DND-41 (cell line): ENCODE results near the gene FAM20C.

ENCODE experiments used
- ATAC-seq: fragments of 200-7000 bp; cut with Tn5 transposase; 3 replicates; pipeline ENCODE4 v1.9.1; 2021; ENCODE audit warnings: low read depth; ENCODE audit not compliant: insufficient read depth
- DNase-seq: peaks from one replicate; pipeline ENCODE4 v3.0.0-alpha.2; 2020
- H2AFZ ChIP-seq: 2 replicates; pipeline ENCODE4 v1.6.0; 2012; ENCODE audit warnings: low read depth, low read length
- H3K27ac ChIP-seq: 2 replicates; pipeline ENCODE4 v1.5.1; 2012; ENCODE audit warnings: low read length, inconsistent platforms
- H3K27me3 ChIP-seq: fragments of 200-600 bp; sonication (generic); 2 replicates; pipeline ENCODE4 v1.6.0; 2012; ENCODE audit warnings: low read length, mild to moderate bottlenecking, inconsistent platforms; ENCODE audit not compliant: insufficient read depth, poor library complexity
- H3K36me3 ChIP-seq: 2 replicates; pipeline ENCODE4 v1.5.1; 2012; ENCODE audit warnings: low read length, inconsistent platforms; ENCODE audit not compliant: insufficient read depth
- H3K4me1 ChIP-seq: 2 replicates; pipeline ENCODE4 v1.5.1; 2012; ENCODE audit warnings: mild to moderate bottlenecking, low read length; ENCODE audit not compliant: insufficient read depth
- H3K4me2 ChIP-seq: 2 replicates; pipeline ENCODE4 v1.6.0; 2012; ENCODE audit warnings: mild to moderate bottlenecking, moderate library complexity, low read length, inconsistent platforms; ENCODE audit not compliant: insufficient read depth
- H3K4me3 ChIP-seq, 2 experiments: fragments of 200-600 bp in 1 of 2; shearing (Covaris generic) in 1 of 2; 2 replicates each; pipeline ENCODE4 v1.5.1; 2012 to 2016; ENCODE audit warnings: inconsistent platforms in 2 of 2, low read length in 2 of 2, mild to moderate bottlenecking in 2 of 2, low read depth in 1 of 2, moderate library complexity in 1 of 2
- H3K79me2 ChIP-seq: 2 replicates; pipeline ENCODE4 v1.6.0; 2012; ENCODE audit warnings: low read length, inconsistent platforms; ENCODE audit not compliant: insufficient read depth
- H3K9ac ChIP-seq: 2 replicates; pipeline ENCODE4 v1.6.0; 2012; ENCODE audit warnings: low read depth, mild to moderate bottlenecking, inconsistent platforms, low read length, moderate library complexity
- H3K9me3 ChIP-seq: 2 replicates; pipeline ENCODE4 v1.5.1; 2012; ENCODE audit warnings: low read length, moderate library complexity, mild to moderate bottlenecking, inconsistent platforms; ENCODE audit not compliant: insufficient read depth, severe bottlenecking
- H4K20me1 ChIP-seq: 2 replicates; pipeline ENCODE4 v1.6.0; 2012; ENCODE audit warnings: low read length; ENCODE audit not compliant: insufficient read depth
- EZH2 ChIP-seq: IDR thresholded peaks from 3 replicates; pipeline ENCODE4 v1.6.1; 2012; ENCODE audit warnings: borderline replicate concordance, low read depth, mild to moderate bottlenecking, moderate library complexity, low read length, inconsistent platforms; ENCODE audit not compliant: severe bottlenecking
- TF ChIP-seq, protein P1 (sequence below): IDR thresholded peaks from 2 replicates; pipeline ENCODE4 v1.5.1; 2012; ENCODE audit warnings: borderline replicate concordance, low read length, moderate library complexity, mild to moderate bottlenecking; ENCODE audit not compliant: poor library complexity, severe bottlenecking; ENCODE audit errors: extremely low read depth

The FAM20C gene

DNA sequence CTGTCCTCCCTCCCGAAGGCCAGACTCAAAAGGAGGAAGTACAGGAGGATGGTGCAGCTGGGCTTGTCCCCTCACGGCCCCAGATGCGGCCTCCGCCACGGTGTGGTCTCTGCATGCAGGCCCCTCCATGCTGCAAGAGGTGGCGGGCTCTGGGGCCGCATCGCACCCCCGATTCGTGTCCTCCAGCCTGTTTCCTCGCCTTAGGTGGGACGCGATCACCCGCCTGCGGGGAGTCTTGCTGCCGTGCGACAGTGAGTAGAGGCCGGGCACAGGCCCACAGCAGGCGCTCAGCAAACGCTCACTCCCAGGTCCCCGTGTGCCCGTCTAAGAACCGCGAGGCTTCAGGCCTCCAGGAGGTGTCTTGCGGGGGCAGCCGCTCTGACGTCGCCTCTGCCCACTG is 13.9 kb upstream of the FAM20C start:
- H3K4me2 ChIP-seq, result no peak overlapping the region
- no peak overlapping the region for H3K4me3 ChIP-seq
- H2AFZ ChIP-seq, result no peak overlapping the region
- TF ChIP-seq, protein P1, sequence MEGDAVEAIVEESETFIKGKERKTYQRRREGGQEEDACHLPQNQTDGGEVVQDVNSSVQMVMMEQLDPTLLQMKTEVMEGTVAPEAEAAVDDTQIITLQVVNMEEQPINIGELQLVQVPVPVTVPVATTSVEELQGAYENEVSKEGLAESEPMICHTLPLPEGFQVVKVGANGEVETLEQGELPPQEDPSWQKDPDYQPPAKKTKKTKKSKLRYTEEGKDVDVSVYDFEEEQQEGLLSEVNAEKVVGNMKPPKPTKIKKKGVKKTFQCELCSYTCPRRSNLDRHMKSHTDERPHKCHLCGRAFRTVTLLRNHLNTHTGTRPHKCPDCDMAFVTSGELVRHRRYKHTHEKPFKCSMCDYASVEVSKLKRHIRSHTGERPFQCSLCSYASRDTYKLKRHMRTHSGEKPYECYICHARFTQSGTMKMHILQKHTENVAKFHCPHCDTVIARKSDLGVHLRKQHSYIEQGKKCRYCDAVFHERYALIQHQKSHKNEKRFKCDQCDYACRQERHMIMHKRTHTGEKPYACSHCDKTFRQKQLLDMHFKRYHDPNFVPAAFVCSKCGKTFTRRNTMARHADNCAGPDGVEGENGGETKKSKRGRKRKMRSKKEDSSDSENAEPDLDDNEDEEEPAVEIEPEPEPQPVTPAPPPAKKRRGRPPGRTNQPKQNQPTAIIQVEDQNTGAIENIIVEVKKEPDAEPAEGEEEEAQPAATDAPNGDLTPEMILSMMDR, result no peak
- TF ChIP-seq EZH2, result no peak
- no peaks in the 10 kb centered on the region for H3K36me3 ChIP-seq
- H4K20me1 ChIP-seq, result no peaks in the 10 kb centered on the region; the same call in 1 of the 2 replicates
- DNase-seq, result no peak
- no peaks in the 10 kb centered on the region for H3K4me1 ChIP-seq
- ATAC-seq, result no peak
- H3K9me3 ChIP-seq, result no peaks in the 10 kb centered on the region
- no peak overlapping the region for H3K9ac ChIP-seq
- no peak overlapping the region for H3K27ac ChIP-seq
- H3K79me2 ChIP-seq, result no peaks in the 10 kb centered on the region
- no peaks in the 10 kb centered on the region for H3K27me3 ChIP-seq

DNA sequence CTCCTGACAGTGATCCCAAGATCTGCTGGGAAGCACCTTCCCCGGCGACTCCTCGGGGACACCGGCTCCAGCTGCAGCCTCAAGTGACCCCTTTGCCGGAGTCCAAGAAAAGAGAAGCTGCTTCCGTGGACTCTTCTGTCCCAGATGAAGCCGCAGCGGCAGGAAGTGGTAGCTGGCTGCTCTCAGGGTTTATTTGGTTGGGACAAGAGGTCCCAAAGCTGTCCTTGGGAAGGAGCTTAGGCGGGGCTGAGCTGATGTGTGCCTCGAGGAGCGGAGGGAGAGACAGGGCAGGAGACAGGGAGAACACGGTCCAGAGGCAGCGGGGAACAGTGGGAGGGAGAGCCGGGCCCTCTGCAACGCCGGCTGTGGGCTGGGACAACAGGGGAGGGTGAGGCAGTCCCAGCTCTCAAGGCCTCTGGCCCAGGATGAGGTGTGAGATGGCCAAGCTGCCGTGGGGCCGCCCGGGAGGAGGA is 13.1 kb upstream of the FAM20C start:
- no peak for DNase-seq
- TF ChIP-seq EZH2, result no peak
- TF ChIP-seq, protein P1, result no peak
- Histone ChIP-seq H3K4me3 (no peak overlapping the region), H3K27me3 (no peaks in the 10 kb centered on the region), H4K20me1 (no peaks in the 10 kb centered on the region; the same call in 1 of the 2 replicates), H3K27ac (no peak overlapping the region), H3K4me2 (no peak overlapping the region), H3K79me2 (no peaks in the 10 kb centered on the region), H3K9ac (no peak overlapping the region), H3K9me3 (no peaks in the 10 kb centered on the region), H3K4me1 (no peaks in the 10 kb centered on the region), H3K36me3 (no peaks in the 10 kb centered on the region), H2AFZ (no peak overlapping the region)
- ATAC-seq, result no peak

DNA sequence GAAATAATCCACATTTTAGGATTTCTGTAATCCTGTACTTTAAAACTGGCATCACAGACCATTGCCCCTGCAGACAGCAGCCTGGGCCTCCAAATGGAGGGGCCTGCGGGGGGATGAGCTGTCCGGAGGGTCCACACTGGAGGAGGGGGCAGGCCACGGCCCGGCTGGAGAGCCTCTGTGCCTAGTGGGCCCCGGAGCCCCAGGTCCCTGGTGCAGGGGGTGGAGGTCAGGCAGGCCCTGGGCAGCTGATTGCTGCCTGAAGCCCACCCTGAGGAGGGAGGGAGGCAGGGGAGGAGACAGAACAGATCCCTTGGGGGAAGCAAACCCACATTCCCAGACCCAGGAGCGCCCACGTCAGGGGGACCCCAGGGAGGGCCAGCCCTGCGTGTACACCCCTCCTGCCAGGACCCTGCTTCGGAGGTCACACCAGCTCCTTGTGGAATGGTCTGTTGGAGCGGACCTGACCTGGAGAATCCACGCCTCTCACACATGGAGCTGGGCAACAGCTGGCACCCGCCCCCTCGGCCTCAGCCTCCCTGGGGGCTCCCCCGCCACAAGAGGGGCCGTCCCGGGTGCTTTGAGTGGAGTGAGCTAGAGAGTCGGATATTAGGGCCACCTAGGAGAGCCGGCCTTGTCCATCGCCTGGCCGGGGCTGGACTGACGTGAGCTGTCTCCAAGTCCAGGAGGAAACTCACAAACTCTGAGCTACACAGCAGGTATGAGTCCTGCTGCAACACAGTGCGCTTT is 12.2 kb upstream of the FAM20C start:
- H3K79me2 ChIP-seq, result no peaks in the 10 kb centered on the region
- no peaks in the 10 kb centered on the region; the same call in 1 of the 2 replicates for H4K20me1 ChIP-seq
- no peak for TF ChIP-seq EZH2
- TF ChIP-seq, protein P1, result no peak
- H3K9ac ChIP-seq, result no peak overlapping the region
- no peak overlapping the region for H3K4me2 ChIP-seq
- no peaks in the 10 kb centered on the region for H3K36me3 ChIP-seq
- H3K9me3 ChIP-seq, result no peaks in the 10 kb centered on the region
- ATAC-seq (no peak), DNase-seq (no peak)
- no peak overlapping the region for H2AFZ ChIP-seq
- H3K27me3 ChIP-seq, result no peaks in the 10 kb centered on the region
- no peak overlapping the region for H3K27ac ChIP-seq
- H3K4me1 ChIP-seq, result no peaks in the 10 kb centered on the region
- no peak overlapping the region for H3K4me3 ChIP-seq
